ENCODE data around the gene CSNK1E.

CSNK1E gene

DNA sequence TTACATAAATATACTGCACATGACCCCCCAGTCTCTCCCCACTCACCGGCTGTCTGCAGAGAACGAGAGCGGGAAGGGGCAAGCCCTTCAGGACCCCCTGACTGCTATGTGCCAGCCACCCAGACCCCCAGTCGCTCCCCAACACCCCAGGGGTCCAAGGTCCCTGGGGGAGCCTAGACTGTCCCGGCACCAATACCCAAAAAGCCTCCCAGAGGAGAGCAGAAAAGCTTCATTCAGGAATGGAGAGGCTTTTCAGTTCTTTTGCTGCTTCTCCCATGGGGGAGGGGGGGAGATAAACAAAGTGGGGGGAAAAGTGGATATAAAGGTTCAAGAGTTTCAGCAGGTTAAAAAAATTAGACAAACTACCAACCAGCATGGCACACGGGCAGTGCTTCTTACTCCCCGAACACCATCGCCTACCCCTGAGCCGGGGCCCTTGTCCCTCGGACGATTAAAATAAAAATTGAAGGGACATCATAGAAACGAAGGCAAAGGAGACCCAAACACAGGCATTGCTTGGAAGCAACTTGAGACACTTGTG is 1.3 kb downstream of the CSNK1E start:
- WGBS (ENCODE audit: extremely low coverage, insufficient coverage, insufficient read length): no CpG with 5 or more reads among the region's 12 CpGs

DNA sequence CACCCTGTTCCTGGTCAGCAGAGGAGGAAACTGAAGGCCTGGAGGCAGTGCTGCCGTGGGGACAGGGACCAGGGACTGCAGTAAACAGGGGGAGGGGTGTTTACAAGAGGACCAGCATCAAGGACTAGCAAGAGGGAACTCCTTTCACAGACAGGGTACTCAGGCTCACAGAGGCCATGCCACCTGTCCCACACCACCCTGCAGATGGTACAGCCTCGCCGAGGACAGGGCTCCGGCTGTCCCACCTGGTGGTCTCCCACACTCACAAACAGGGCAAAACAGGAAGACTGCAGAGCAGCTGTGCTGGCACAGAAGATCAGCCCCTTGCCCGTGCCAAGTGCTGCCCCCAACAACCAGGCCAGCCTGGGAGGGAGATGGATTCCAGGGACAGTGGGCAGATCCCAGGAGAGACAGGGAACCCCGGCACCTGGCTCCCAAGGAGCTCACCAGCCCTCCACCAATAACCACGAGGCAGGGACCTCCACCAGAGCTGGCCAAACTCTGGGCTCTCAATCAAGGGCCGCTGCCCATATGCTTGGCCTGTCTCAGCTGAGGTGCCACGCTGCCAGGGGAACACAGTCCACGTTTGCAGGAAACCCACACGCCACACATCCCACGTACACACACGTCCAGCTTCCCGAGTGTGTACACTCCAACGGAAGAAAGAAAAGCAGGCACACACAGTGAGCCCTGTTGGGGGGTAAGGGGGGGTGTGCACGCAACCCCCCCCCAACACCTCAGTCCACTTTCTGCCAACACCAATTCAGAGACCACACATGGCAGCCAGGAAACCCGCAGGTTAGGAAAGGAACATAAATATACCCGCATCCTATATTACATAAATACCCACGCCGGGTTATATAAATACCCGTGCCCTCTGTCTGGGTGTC is 2.1 kb downstream of the CSNK1E start:
- Histone ChIP-seq H4K8ac (ENCODE audit: low read depth, low read length) (peak overlapping the region; percentile 36), H2BK5ac (ENCODE audit: low read depth, low read length, poor library complexity) (peak overlapping the region; percentile 31), H3K23ac (ENCODE audit: low read length) (peak overlapping the region; percentile 71), H3K4ac (ENCODE audit: low read depth, low read length) (peak overlapping the region; percentile 91), H3K18ac (ENCODE audit: low read length) (peak overlapping the region; percentile 28), H2AFZ (ENCODE audit: insufficient read depth, low read length, poor library complexity) (no peak overlapping the region), H3K4me1 (ENCODE audit: control insufficient read depth in 1 of 2, insufficient read depth in 2 of 2, low read length in 2 of 2) (peaks cover 37 to 51% of the 10 kb centered on the region in 2 experiments), H4K91ac (ENCODE audit: low read depth, low read length) (peak overlapping the region; percentile 10), H3K27me3 (ENCODE audit: insufficient read depth, low read length) (no peaks in the 10 kb centered on the region), H3K36me3 (ENCODE audit: control insufficient read depth in 1 of 2, insufficient read depth in 2 of 2, low read length in 2 of 2) (peaks cover 37 to 38% of the 10 kb centered on the region in 2 experiments), H3K79me2 (ENCODE audit: control insufficient read depth, insufficient read depth, low read length, poor library complexity) (peaks cover 59% of the 10 kb centered on the region), H3K79me1 (ENCODE audit: low read length) (peaks cover 31% of the 10 kb centered on the region), H3K27ac (ENCODE audit: low read depth, low read length) (peak overlapping the region; percentile 28), H3K14ac (ENCODE audit: low read length) (peak overlapping the region; percentile 64), H3K9me3 (ENCODE audit: insufficient read depth, low read depth, low read length) (no peaks in the 10 kb centered on the region), H2AK5ac (ENCODE audit: low read length) (peak overlapping the region; percentile 71), H2BK120ac (ENCODE audit: insufficient read depth, low read length, poor library complexity) (peak overlapping the region; percentile 61), H4K12ac (ENCODE audit: low read depth, low read length) (no peak overlapping the region), H3K4me2 (ENCODE audit: low read length) (peak overlapping the region; percentile 67), H2BK12ac (ENCODE audit: low read length) (peak overlapping the region; percentile 29), H3K4me3 (ENCODE audit: low read depth, low read length) (no peak overlapping the region), H3K9ac (ENCODE audit: low read length) (peak overlapping the region; percentile 93)
- WGBS (ENCODE audit: extremely low coverage, insufficient coverage, insufficient read length): no CpG with 5 or more reads among the region's 21 CpGs
- peak in 1 of 2 donors; percentile 61 for DNase-seq

More for the DNA sequence above, 1.3 kb downstream of the CSNK1E start:
- H3K4me1 ChIP-seq (ENCODE audit: control insufficient read depth in 1 of 2, insufficient read depth in 2 of 2, low read length in 2 of 2): peaks cover 36 to 47% of the 10 kb centered on the region in 2 experiments
- H2BK5ac ChIP-seq (ENCODE audit: low read depth, low read length, poor library complexity): peak overlapping the region; percentile 85
- peak overlapping the region; percentile 91 for H3K4ac ChIP-seq (ENCODE audit: low read depth, low read length)
- peak overlapping the region; percentile 89 for H2BK120ac ChIP-seq (ENCODE audit: insufficient read depth, low read length, poor library complexity)
- H4K12ac ChIP-seq (ENCODE audit: low read depth, low read length): peak overlapping the region; percentile 27
- peak overlapping the region; percentile 92 for H3K14ac ChIP-seq (ENCODE audit: low read length)
- peak overlapping the region; percentile 86 for H3K4me3 ChIP-seq (ENCODE audit: low read depth, low read length)
- peak in 1 of 2 donors; percentile 43 for DNase-seq
- H3K36me3 ChIP-seq (ENCODE audit: control insufficient read depth in 1 of 2, insufficient read depth in 2 of 2, low read length in 2 of 2): peaks cover 30 to 32% of the 10 kb centered on the region in 2 experiments
- H3K79me2 ChIP-seq (ENCODE audit: control insufficient read depth, insufficient read depth, low read length, poor library complexity): peaks cover 52% of the 10 kb centered on the region
- no peak overlapping the region for H2AFZ ChIP-seq (ENCODE audit: insufficient read depth, low read length, poor library complexity)
- H4K8ac ChIP-seq (ENCODE audit: low read depth, low read length): no peak overlapping the region
- H3K27me3 ChIP-seq (ENCODE audit: insufficient read depth, low read length): no peaks in the 10 kb centered on the region
- H3K27ac ChIP-seq (ENCODE audit: low read depth, low read length): no peak overlapping the region
- H3K18ac ChIP-seq (ENCODE audit: low read length): peak overlapping the region; percentile 9
- no peak overlapping the region for H2AK5ac ChIP-seq (ENCODE audit: low read length)
- H3K79me1 ChIP-seq (ENCODE audit: low read length): peaks cover 31% of the 10 kb centered on the region
- peak overlapping the region; percentile 93 for H3K9ac ChIP-seq (ENCODE audit: low read length)
- H3K4me2 ChIP-seq (ENCODE audit: low read length): peak overlapping the region; percentile 67
- no peak overlapping the region for H2BK12ac ChIP-seq (ENCODE audit: low read length)
- no peak overlapping the region for H3K23ac ChIP-seq (ENCODE audit: low read length)
- peak overlapping the region; percentile 92 for H4K91ac ChIP-seq (ENCODE audit: low read depth, low read length)
- no peaks in the 10 kb centered on the region for H3K9me3 ChIP-seq (ENCODE audit: insufficient read depth, low read depth, low read length)

DNA sequence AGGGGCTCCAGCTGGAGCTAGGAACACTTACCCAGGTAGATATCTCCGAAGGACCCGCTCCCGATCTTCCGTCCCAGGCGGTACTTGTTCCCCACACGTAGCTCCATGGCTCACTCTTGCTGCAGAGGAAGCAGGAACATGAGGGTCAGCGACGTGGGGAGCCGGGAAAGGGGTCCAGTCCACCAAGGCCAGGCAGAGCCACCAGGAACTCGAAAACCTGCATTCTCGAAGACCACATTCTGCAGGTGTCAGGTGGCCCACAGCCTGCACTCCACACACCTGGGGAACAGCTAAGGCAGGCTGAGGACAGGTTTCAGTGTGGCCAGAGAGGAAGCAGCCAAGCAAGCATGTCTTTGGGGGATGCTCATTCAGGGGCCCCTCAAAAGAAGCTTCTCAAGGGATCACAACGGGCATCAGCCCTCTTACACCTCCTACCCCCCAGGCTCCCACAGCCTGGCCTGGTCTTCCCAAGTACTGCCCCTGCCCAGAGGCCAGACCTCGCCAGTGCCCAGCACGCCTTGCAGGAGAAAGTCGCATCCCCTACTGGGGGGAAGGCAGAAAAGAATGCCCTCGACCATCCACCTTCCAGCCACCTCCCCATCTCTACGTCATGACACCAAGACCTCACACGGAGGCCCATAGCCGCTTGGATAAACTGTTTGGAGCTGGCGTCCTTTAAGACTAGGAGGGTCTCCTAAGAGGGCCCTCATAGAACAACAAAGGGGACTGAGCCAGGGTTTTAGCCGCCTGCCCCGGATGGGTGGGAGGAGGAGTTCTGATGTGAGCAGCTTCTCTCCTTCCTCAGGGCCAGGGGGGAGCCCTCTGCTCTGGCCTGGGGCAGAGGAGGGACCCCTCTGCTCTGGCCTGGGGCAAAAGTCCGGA is 2.9 kb downstream of the CSNK1E start:
- Histone ChIP-seq H3K18ac (ENCODE audit: low read length) (peak overlapping the region; percentile 28), H3K27me3 (ENCODE audit: insufficient read depth, low read length) (no peaks in the 10 kb centered on the region), H4K8ac (ENCODE audit: low read depth, low read length) (no peak overlapping the region), H2AFZ (ENCODE audit: insufficient read depth, low read length, poor library complexity) (no peak overlapping the region), H3K4me3 (ENCODE audit: low read depth, low read length) (peak overlapping the region; percentile 32), H3K79me2 (ENCODE audit: control insufficient read depth, insufficient read depth, low read length, poor library complexity) (peaks cover 64% of the 10 kb centered on the region), H3K79me1 (ENCODE audit: low read length) (peaks cover 30% of the 10 kb centered on the region), H3K23ac (ENCODE audit: low read length) (no peak overlapping the region), H2AK5ac (ENCODE audit: low read length) (no peak overlapping the region), H3K36me3 (ENCODE audit: control insufficient read depth in 1 of 2, insufficient read depth in 2 of 2, low read length in 2 of 2) (peaks cover 44 to 46% of the 10 kb centered on the region in 2 experiments), H2BK5ac (ENCODE audit: low read depth, low read length, poor library complexity) (no peak overlapping the region), H3K9ac (ENCODE audit: low read length) (no peak overlapping the region), H3K9me3 (ENCODE audit: insufficient read depth, low read depth, low read length) (no peaks in the 10 kb centered on the region), H2BK12ac (ENCODE audit: low read length) (no peak overlapping the region), H3K14ac (ENCODE audit: low read length) (peak overlapping the region; percentile 13), H4K91ac (ENCODE audit: low read depth, low read length) (no peak overlapping the region), H4K12ac (ENCODE audit: low read depth, low read length) (no peak overlapping the region), H2BK120ac (ENCODE audit: insufficient read depth, low read length, poor library complexity) (no peak overlapping the region), H3K4ac (ENCODE audit: low read depth, low read length) (peak overlapping the region; percentile 91), H3K4me1 (ENCODE audit: control insufficient read depth in 1 of 2, insufficient read depth in 2 of 2, low read length in 2 of 2) (peaks cover 33 to 46% of the 10 kb centered on the region in 2 experiments), H3K27ac (ENCODE audit: low read depth, low read length) (no peak overlapping the region), H3K4me2 (ENCODE audit: low read length) (peak overlapping the region; percentile 67)
- WGBS (ENCODE audit: extremely low coverage, insufficient coverage, insufficient read length): no CpG with 5 or more reads among the region's 23 CpGs
- peak in 1 of 2 donors; percentile 36 for DNase-seq

DNA sequence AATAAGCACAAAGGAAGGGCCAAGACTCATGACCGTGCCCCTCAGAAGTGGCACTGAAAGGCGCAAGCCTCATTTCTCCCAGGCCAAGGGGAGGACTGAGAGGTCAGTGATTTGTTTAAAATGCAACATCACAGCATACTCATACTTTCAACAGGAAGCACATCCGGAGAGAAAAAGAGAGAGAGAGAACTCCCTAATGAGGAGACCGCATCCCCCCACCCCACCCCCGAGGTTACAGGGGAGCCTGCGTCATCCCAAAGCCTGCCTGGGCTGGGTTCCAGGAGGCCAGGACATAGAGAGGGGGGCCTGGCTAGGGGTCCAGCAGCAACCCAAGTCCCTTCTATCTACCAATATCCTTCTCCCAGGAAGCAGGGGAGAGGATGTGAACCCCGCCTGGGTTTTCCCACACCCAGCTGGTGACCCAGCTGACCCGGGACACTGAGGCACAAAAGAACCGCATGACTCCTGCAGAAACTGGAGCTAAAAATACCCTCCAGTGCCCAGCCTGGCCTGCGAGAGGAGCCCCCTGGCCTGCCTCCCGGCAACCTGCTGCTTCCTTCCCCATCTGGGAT is 3.8 kb downstream of the CSNK1E start:
- H3K79me2 ChIP-seq (ENCODE audit: control insufficient read depth, insufficient read depth, low read length, poor library complexity): peaks cover 68% of the 10 kb centered on the region
- H4K12ac ChIP-seq (ENCODE audit: low read depth, low read length): no peak overlapping the region
- H2AK5ac ChIP-seq (ENCODE audit: low read length): no peak overlapping the region
- no peak overlapping the region for H2BK5ac ChIP-seq (ENCODE audit: low read depth, low read length, poor library complexity)
- no peak overlapping the region for H2AFZ ChIP-seq (ENCODE audit: insufficient read depth, low read length, poor library complexity)
- no peaks in the 10 kb centered on the region for H3K9me3 ChIP-seq (ENCODE audit: insufficient read depth, low read depth, low read length)
- H4K91ac ChIP-seq (ENCODE audit: low read depth, low read length): no peak overlapping the region
- no peak overlapping the region for H3K14ac ChIP-seq (ENCODE audit: low read length)
- H3K23ac ChIP-seq (ENCODE audit: low read length): no peak overlapping the region
- H3K27me3 ChIP-seq (ENCODE audit: insufficient read depth, low read length): no peaks in the 10 kb centered on the region
- H3K4me1 ChIP-seq (ENCODE audit: control insufficient read depth in 1 of 2, insufficient read depth in 2 of 2, low read length in 2 of 2): peaks cover 26 to 38% of the 10 kb centered on the region in 2 experiments
- H3K4me2 ChIP-seq (ENCODE audit: low read length): no peak overlapping the region
- H3K18ac ChIP-seq (ENCODE audit: low read length): no peak overlapping the region
- H3K79me1 ChIP-seq (ENCODE audit: low read length): peaks cover 23% of the 10 kb centered on the region
- H3K4ac ChIP-seq (ENCODE audit: low read depth, low read length): peak overlapping the region; percentile 87
- no peak overlapping the region for H4K8ac ChIP-seq (ENCODE audit: low read depth, low read length)
- DNase-seq: no peak
- no peak overlapping the region for H2BK120ac ChIP-seq (ENCODE audit: insufficient read depth, low read length, poor library complexity)
- H3K27ac ChIP-seq (ENCODE audit: low read depth, low read length): no peak overlapping the region
- H3K36me3 ChIP-seq (ENCODE audit: control insufficient read depth in 1 of 2, insufficient read depth in 2 of 2, low read length in 2 of 2): peaks cover 53 to 55% of the 10 kb centered on the region in 2 experiments
- no CpG with 5 or more reads among the region's 11 CpGs for WGBS (ENCODE audit: extremely low coverage, insufficient coverage, insufficient read length)
- H3K4me3 ChIP-seq (ENCODE audit: low read depth, low read length): no peak overlapping the region
- no peak overlapping the region for H3K9ac ChIP-seq (ENCODE audit: low read length)
- H2BK12ac ChIP-seq (ENCODE audit: low read length): no peak overlapping the region
